Right lobe of liver (tissue), 4 donors: ENCODE data around the gene TIAM2.

Source experiments
- CTCF ChIP-seq, 4 donors: fragments of 200-600 bp in 3 of 4; fragments of 450-650 bp in 1 of 4; IDR thresholded peaks; one replicate each; pipeline versions ENCODE4 v1.5.1 to v1.8.0; 2016 to 2022; ENCODE audit warnings: antibody characterized with exemption in 4 of 4, mild to moderate bottlenecking in 2 of 4
- POLR2A ChIP-seq: fragments of 450-650 bp; IDR thresholded peaks from one replicate; pipeline ENCODE4 v1.6.1; 2017; ENCODE audit warnings: antibody characterized with exemption, mild to moderate bottlenecking
- donor health status: DM: no; HTN: no; CAD: no.
- donor health status: DM: no; HTN: no; CAD: no.
- donor health status: DM: no; HTN: yes; CAD: no.

GRCh38 chr6:155278319-155279049 is 283.4 kb downstream of the TIAM2 start:
- TF ChIP-seq CTCF (IDR thresholded peaks at IDR 0.05) (no peak), POLR2A (no peak)
